Measurements from ENCODE around the gene ARHGAP28. TPM values are rescaled to one million over a fixed set of nuclear protein-coding genes. Genes with fewer than 3 reads are reported as not detected.

Gene ARHGAP28
- 1 to 10 TPM; 2.0 to 6.8 (median 2.6) TPM for total RNA-seq
- long read RNA-seq, donor 1, partial matches to known transcripts, result 1 of 4 reads
- long read RNA-seq, donor 1, other reads (novel, unspliced or antisense), result 3 of 4 reads
- long read RNA-seq, donor 2, result 0 reads

- no peaks in the 10 kb centered on the region for H3K4me1 ChIP-seq (ENCODE audit: low read depth)
- no peak for TF ChIP-seq CTCF (IDR thresholded peaks at IDR 0.05)
- DNase-seq (peak; percentile 79 to 86 (median 79)), ATAC-seq (peak; percentile 95)
- peak within 1 kb of the TSS; percentile 11 for H3K4me3 ChIP-seq
- H3K9me3 ChIP-seq, result no peaks in the 10 kb centered on the region
- intact Hi-C loops (cut with DNase I, micrococcal nuclease), result no loop called here
- H3K36me3 ChIP-seq (ENCODE audit: low read depth), result no peaks in the 10 kb centered on the region
Measured at GRCh38 chr18:6729247-6730091, at the start of gene ARHGAP28. Gene ARHGAP28 (plus strand): TSS chr18:6729716. CDS start chr18:6729822, 106 bp downstream.

GRCh38 chr18:6681331-6681875 lies 48.1 kb upstream of the ARHGAP28 start:
- intact Hi-C loops (cut with DNase I, micrococcal nuclease), result no loop called here
- no peak for TF ChIP-seq CTCF (IDR thresholded peaks at IDR 0.05)
- Histone ChIP-seq H3K4me3 (no peak overlapping the region), H3K36me3 (ENCODE audit: low read depth) (no peaks in the 10 kb centered on the region), H3K4me1 (ENCODE audit: low read depth) (no peaks in the 10 kb centered on the region), H3K9me3 (no peaks in the 10 kb centered on the region)
- ATAC-seq (no peak), DNase-seq (no peak)

- intact Hi-C loops (cut with DNase I, micrococcal nuclease), result no loop called here
- no peak for ATAC-seq
- no peaks in the 10 kb centered on the region for H3K36me3 ChIP-seq (ENCODE audit: low read depth)
- no peaks in the 10 kb centered on the region for H3K9me3 ChIP-seq
- H3K4me1 ChIP-seq (ENCODE audit: low read depth), result no peaks in the 10 kb centered on the region
- H3K4me3 ChIP-seq, result no peak overlapping the region
- TF ChIP-seq CTCF (IDR thresholded peaks at IDR 0.05), result no peak
- DNase-seq, result no peak
Measured at GRCh38 chr18:6682437-6683111, 46.9 kb upstream of the ARHGAP28 start.

GRCh38 chr18:6683112-6683876 lies 46.2 kb upstream of the ARHGAP28 start:
- no peak for TF ChIP-seq CTCF (IDR thresholded peaks at IDR 0.05)
- intact Hi-C loops (cut with DNase I, micrococcal nuclease), result no loop called here
- H3K4me3 ChIP-seq, result no peak overlapping the region
- DNase-seq (no peak), ATAC-seq (no peak)
- no peaks in the 10 kb centered on the region for H3K4me1 ChIP-seq (ENCODE audit: low read depth)
- no peaks in the 10 kb centered on the region for H3K36me3 ChIP-seq (ENCODE audit: low read depth)
- H3K9me3 ChIP-seq, result no peaks in the 10 kb centered on the region

GRCh38 chr18:6687676-6688075 lies 41.8 kb upstream of the ARHGAP28 start:
- DNase-seq (no peak), ATAC-seq (no peak)
- intact Hi-C loops (cut with DNase I, micrococcal nuclease), result no loop called here
- Histone ChIP-seq H3K4me1 (ENCODE audit: low read depth) (no peaks in the 10 kb centered on the region), H3K36me3 (ENCODE audit: low read depth) (no peaks in the 10 kb centered on the region), H3K4me3 (no peak overlapping the region), H3K9me3 (no peaks in the 10 kb centered on the region)
- TF ChIP-seq CTCF (IDR thresholded peaks at IDR 0.05), result no peak

Data from mucosa of descending colon (tissue), 3 donors.